Epidermal melanocyte (primary cell): ENCODE results near the gene MTX1.
A peak's percentile ranks its signal among the peaks of the same experiment; 100 is the strongest.
"Not testable (repeated sequence)": the region's sequence is repeated elsewhere in the genome, so short reads cannot be mapped to it uniquely, and the experiment has no call there.

ENCODE experiments used
- DNase-seq: peaks from one replicate; pipeline ENCODE4 v3.0.0; 2011; ENCODE audit warnings: low spot score; ENCODE audit not compliant: insufficient read length

Gene MTX1

DNA sequence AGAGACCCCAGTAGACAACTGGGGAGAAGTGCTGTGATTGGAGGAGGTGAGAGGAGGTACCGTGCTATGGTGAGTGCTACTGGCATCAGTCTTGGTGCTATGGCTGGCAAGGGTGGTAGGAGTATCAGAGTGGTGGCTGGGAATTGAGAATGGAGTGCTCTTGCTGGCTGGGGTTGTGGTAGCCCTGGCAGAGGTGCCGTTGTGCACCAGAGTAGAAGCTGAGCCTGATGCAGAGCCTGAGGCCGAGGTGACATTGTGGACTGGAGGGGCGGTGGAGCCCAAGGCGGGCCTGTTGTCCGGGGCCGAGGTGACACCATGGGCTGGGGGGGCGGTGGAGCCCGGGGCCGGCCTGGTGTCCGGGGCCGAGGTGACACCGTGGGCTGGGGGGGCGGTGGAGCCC, 20.2 kb upstream of the MTX1 start:
- DNase-seq: no peak

DNA sequence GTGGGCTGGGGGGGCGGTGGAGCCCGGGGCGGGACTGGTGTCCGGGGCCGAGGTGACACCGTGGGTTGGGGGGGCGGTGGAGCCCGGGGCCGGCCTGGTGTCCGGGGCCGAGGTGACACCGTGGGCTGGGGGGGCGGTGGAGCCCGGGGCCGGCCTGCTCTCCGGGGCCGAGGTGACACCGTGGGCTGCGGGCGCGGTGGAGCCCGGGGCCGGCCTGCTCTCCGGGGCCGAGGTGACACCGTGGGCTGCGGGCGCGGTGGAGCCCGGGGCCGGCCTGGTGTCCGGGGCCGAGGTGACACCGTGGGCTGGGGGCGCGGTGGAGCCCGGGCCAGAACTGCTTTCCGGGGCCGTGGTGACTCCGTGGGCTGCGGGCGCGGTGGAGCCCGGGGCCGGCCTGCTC, 18.6 kb upstream of the MTX1 start:
- not testable (repeated sequence) for DNase-seq

DNA sequence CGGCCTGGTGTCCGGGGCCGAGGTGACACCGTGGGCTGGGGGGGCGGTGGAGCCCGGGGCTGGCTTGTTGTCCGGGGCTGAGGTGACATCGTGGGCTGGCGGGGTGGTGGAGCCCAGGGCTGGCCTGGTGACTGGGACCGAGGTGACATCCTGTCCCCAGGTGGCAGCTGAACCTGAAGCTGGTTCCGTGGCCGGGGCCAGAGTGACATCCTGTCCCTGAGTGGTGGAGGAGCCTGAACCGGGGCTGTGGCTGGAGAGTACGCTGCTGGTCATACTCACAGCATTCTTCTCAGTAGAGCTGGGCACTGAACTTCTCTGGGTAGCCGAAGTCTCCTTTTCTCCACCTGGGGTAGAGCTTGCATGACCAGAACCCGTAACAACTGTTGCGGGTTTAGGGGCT, 16.6 kb upstream of the MTX1 start:
- no peak for DNase-seq

DNA sequence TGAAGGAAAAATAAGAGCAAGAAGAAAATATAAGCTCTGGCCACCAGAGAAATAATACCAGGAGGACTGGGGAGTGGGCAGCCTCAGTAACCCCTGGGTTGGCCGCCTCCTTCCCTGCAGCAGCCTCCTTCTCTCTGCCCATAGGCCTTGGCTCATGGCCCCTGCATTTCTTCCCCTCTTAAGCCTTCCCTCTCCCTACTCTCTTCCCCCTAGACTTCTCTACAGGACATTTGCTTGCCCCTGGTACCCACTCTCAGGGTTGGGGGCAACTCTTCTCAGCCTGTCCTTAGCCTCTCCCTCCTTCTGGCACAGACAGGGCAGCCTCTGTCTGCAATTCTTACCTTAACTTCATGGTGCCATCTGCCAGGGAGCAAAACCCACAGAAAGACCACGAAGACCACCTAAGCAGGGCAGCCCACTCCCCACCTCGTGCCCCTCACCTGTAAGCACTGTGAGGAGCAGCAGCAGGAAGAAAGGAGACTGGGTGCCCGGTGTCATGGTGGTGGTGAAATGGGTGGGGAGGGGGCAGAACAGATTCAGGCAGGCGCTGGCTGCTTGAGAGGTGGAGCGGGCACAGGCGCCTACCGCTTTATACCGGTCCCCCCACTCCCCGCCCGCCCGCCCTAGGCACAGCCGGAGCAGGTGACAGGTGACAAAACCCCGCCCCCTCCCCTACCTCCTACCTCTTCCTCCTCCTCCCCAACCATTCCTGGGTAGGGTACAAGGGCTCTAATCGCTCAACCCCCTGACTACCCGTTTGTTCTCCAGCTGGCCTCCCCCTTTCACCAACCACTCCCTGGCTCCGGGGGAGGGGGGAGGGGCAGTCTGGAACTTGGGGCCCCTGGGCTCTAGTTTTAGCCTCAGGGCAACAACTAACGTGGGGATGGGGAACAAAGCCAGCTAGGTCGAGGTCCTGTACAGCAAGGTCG, 15.9 kb upstream of the MTX1 start:
- no peak for DNase-seq

DNA sequence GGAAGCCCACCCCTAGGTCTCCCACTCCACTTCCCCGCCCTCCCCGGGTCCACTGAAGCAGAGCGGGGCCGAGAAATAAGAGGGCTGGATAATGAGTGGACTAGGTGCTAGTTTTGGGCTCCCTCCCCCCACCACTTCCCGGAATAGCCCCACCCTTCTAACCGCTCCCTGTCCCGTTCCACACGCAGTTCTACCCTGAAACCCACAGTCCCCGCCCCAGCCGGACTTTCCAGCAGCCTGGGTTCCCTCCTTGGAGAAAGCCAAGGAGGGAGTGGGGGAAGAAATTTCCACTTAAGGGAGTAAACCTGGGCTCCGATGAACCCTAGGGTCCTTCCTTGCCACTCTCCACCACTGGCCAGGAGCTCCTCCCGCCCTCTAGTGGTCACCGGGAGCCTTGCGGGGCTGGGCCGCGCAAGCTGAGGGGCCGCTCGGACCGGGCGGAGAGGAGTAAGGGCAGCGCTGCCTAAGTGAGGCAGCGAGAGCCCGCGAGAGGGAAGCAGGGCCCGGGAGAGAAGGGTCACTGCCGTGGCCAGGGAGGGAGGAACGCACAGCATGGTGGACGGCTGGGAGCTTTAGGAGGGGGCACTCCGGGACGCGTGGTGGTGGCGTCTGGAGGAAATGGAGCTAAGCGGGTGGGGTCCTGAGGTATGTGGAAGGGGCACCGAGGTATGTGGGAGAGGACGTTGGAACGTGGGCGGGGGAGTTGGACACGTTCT, 15.1 kb upstream of the MTX1 start:
- DNase-seq: peak; percentile 95

DNA sequence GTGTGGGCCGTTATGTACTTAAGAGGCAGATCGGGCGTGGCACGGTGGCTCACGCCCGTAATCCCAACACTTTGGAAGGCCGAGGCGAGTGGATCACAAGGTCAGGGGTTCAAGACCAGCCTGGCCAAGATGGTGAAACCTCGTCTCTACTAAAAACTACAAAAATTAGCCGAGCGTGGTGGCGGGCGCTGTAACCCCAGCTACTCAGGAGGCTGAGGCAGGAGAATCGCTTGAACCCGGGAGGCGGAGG, 14.6 kb upstream of the MTX1 start:
- not testable (repeated sequence) for DNase-seq

DNA sequence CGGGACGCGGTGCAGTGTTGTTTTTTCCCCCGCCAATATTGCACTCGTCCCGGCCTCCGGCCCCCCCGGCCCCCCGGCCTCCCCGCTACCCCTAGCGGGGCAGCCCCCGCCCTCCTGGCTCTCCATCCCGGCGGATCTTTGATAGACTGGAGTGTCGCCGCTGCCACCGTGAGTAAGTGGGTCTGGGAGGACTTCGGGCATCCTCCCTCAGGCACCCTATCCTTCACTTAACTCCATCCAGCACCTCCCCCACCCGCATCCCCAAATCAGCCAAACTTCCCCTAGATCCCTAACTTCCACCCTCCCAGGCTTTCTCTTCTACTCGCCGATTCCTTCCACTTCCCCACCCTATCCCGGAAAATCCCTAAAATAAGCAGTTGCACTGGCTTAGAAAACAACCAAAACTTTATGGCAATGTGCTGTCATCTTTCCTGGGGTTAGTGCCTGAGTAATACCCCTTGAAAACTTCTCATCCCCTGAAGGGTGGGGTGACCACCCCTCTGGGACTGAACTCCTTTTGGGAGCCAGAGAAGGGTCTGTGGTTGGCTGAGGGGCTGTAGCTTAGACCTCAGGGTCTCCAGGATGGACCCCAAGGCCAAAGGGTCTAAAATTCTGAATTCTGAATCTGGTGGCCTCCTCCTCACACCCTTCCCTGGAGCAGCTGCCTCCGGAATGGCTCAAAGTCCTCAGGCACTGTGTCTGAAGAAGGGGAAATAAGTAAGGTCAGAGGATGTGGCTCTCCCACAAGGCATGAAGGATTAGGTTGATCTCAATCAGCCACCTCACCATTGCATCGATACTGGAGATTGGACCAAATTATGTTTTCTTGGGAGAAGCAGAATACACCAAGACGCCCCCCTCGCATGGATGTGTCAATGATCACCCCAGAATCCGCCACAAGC, 13.0 kb upstream of the MTX1 start:
- no peak for DNase-seq

DNA sequence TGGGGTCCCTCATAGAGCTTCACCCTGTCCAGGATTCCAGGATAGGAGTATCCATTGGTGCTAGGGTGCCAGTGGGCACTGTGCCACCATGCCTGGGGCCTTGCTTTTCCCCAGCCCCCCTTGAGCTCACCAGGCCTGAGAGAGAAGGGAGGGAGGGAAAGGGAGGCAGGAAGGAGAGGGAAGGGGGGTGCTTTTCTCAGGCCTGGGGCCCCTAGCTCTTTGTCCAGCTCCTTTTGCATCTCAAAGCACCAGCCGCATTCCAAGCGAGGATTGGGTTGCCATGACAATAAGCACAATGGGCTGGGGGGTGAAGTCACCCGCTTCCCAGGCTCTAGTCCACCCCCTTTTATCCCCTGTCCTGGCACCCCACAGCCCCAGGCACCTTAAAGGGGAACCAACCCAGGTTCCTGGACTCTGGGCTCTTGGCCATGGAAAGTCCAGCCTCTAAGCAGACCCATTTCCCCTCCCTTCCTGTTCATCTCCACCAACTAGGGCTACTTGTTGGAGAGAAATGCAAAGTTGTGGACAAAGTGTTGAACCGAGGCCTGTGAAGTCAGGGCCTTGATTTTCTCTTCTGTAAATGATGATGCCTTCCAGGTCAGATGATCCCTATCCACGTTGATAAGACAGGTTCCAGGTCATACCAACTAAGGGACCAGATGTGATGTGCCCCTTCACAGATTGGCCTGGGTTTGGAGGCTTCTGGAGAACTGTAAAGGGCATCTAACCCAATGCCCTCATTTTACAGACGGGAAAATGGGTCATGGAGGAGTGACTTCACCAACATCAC, 12.2 kb upstream of the MTX1 start:
- no peak for DNase-seq

DNA sequence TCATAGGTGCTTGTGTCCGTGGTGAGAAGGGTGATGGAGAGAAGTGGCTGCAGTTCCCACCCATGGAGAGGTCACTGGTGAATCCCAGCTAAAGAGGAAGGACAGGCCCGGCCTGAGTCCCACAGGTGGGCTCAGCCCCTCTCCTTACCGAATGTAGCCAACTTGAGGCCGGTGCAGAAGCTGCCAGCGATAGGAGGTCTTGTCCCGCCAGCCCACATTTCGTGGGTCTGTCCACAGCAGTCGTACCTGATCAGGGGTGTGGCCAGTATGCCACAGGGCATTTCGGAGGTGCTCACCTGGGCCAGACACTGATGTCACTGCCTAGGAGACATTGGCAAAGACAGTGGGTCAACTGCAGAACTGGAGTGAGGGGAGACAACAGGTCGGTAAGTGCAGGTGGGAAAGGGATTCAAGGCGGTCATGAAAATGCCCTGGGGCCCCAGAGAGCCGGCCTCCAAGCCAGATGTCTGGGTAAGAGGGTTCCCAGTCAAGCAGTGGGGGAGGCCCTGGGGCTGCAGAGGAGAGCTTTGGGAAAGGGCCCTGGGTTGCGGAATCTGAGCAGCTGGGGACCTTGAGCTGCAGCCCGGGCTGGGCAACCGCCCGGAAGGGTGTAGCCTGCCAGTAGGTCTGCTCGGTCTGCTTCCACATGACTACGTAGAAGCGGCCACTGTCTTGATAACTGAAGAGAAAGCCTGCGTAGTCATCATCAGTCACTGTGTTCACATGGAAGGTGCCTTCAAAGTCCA, 11.4 kb upstream of the MTX1 start:
- no peak for DNase-seq

DNA sequence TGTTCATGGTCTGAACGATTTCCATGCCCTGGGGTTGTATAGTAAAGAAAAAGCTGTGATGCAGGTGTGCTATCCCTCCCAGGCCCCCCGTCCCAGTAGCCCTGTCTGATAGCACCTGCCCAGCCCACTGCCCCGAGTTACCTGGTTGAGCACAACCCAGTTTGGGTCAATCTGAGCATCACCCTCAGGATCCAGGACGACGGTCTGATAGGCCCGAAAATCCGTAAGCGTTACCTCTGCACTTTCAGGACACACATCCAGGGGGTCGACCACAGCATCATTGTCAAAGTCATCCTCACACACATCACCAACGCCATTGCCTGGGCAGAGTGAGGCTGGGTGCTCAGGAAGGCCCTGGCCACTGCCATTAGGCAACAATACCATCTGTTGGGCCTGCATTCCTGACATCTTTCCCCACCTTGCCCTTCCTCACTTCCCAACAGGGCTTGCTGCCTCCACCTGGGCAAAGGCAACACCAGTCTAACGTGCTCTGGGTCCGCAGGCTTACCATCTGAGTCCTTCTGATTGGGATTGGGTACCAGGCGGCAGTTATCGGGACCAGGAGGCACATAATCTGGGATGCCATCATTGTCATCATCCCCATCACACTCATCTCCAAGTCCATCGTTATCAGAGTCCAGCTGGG, 10.5 kb upstream of the MTX1 start:
- no peak for DNase-seq

DNA sequence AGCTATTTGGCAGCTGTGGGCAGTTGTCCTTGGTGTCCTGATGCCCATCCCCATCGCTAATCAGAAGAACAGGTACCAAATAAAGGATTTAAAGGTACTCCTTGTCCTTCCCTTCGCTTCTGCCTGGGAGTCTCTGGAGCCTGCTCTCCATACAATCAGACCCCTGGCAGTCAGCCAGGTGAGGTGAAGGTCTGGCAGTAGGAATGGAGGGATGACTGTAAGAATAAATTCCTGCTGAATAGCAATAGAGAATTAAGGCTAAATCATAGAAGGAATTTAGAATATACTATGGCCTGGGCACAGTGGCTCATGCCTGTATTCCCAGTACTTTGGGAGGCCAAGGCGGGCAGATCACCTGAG, 10.0 kb upstream of the MTX1 start:
- DNase-seq: no peak

DNA sequence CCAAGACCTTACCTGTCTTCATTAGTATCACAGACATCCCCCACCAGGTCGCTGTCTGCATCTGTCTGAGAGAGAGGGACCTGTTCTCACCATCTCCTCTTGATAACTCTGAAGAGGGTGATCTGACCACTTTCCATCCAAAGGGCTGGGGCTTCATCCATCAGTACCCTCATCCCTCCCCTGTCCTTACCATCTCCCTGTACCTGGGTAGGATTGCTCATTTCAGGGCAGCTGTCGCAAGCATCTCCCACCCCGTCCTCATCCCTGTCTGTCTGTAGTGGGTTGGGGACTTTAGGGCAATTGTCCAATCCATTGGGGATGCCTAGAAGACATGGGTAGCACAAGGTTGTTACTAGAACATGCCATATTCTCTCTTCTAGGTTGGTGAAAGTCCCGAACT, 8.7 kb upstream of the MTX1 start:
- no peak for DNase-seq

DNA sequence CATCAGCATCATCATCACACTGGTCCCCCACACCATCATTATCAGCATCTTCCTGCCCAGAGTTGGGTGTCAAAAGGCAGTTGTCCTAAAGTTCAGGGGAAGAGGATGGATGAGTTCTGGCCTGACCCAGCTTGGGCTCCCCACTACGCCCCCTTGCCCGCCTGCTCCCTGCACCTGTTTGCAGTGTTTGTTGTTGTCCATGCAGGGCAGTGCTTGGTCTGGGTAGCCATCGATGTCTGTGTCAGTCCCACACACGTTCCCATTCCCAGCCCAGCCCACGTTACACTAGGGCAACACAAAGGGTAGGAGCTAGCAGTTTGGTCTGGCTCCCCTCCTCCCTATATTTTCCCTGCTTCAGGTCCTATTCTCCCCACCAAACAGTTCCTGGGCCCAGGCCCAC, 7.6 kb upstream of the MTX1 start:
- no peak for DNase-seq

DNA sequence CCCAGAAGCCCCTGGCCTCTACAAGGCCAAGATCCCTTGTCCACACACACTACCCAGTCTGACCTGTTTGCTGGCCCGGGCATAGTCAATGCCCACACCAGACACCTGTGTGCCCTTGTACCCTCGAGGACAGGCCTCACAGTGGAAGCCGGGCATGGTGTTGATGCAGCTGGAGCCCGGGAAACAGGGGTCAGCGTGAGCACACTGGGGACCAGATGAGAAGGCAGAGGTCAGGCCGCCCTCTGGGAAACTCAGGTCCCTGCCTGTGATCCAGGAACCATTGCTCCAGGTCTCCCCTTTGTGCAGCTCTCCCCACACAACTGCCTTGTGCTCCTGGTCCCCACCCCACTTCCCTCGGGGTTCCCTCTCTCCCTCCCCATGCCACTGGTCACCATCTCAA, 6.3 kb upstream of the MTX1 start:
- DNase-seq: no peak

DNA sequence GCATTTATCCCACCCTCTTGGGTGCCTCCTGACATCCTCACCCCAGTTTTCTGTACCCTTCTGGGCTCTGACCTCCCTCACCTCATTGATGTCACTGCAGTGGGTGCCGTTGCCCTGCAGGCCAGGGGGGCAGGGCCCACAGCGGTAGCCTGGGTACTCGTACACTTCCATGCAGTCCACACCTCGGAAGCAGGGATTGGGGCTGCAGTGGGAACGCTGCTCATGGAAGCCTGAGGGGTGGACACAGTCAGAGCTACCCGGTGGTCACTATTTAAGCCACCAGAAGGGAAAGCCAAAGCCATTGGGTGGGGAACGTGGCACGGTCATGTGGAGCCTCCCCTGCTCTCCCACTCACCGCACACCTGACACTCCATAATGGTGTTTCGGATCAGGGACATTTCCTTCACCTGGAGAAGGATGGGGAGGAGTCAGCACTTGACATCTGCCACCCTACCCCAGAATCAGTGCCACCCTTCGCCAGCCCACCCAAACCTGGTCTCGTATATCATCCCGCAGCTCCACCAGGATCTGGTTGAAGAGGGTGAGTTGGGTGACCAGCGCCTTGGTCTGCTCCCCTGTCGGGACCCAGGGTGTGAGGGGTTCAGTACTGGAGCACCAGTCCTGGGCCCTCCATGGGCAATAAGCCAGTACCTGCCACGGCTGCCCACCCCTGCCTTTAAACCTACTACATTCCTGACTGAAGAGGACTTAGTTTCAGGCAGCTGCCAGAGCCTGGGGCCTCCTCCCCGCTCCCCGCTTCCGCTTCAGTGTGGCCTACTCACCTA, 5.6 kb upstream of the MTX1 start:
- DNase-seq: no peak

DNA sequence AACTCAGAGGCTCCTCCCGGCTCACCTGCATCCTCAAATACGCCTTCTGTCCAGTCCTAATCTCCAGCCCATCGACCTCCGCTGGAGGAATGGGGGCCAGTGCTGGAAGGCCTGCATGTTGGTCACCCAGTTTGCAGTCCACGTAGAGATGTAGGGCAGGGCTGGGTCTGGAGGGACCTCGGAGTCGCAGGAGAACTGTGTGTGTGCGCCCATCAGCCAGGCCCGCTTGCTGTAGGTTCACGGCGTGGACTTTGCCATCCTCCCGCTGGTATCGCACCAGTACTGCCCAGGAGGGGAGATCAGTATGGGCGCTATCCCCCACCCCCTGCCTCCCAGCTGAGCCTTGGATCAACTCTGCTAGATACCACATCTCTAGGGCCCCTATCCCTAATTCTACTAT, 3.5 kb upstream of the MTX1 start:
- DNase-seq: no peak

DNA sequence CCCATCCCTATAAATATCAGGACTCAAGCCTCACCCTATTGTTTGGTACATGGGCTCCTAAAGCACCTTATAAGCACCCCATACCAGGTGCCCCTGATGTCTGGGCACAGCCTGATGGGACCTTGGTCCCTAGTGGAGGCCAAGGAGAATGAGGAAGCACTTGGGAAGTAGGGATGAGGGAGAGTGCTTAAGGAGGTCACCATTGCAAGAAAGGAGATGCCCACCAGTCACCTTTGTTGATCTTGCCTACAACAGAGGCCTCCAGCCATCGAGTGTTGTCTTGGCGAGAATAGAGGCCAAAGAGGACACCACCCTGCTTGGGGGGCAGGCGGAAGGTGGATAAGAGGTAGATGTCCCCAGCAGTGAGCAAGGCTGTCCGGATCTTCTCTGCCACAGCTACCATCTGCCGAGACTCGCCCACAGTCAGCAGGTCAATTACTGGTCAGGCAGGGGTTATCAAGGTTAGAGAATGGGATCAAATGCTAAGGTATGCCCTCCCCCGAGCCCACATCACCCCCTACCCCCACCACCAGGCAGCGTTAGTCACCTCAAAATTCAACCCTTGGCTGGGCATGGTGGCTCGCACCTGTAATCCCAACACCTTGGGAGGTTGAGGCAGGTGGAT, 2.4 kb upstream of the MTX1 start:
- DNase-seq: no peak

DNA sequence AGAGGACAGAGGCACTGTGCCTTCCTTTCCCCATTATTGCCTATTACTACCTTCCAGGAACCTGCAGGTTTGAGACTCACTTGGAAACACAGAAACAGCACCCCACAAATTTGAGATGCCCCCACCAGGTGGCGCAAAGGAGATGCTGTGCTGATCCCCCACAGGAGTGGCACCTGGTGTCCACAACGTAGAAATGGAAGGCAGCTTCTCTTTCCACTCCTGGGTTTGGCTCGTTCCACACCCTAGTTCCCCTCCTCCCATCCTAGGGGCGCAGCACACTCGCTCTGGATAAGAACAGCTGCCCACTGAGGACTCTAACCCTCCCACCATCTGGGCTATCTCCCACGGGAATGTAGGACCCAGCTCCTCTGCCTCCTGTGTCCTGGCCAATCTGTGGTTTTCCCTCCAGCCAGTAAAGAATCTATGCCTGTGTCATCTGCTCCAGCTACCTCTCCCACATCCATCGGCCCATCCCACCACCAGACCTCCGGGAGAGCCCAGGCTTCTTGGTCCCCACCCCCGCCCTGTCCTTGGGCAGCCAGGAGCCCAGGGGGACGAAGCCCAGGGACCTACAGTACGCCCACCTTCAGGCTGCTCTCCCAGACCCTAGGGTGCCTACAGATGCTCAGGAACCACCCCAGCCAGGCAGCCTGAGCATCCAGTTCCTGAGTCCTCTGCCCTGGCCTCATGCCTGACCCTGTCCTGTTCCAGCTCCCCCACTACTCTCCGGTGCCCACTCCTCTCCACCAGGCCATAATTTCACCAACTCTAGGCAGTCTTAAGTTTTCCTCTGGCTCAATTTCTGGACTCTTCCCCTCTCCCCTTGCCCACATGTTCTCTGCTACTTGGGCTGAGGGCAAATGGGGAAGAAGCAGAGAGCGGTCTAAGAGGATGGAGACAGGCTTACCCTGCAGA, 1.3 kb upstream of the MTX1 start:
- DNase-seq: no peak
